Activated gamma-delta T cell treated with anti-CD3 and anti-CD28 coated beads, Interleukin-2, amount 50 U/mL, for 16 hours (primary cell): Measurements from ENCODE around the gene PPP2R3A.
"Not testable (repeated sequence)": the region's sequence is repeated elsewhere in the genome, so short reads cannot be mapped to it uniquely, and the experiment has no call there.

ENCODE experiments used
- DNase-seq: peaks from one replicate; pipeline ENCODE4 v3.0.0-alpha.2; 2020; ENCODE audit warnings: low read depth

PPP2R3A gene

GRCh38 chr3:136152176-136152843, 186.8 kb downstream of the PPP2R3A start:
- no peak for DNase-seq

GRCh38 chr3:136152963-136153362, 187.4 kb downstream of the PPP2R3A start:
- DNase-seq = no peak

DNA sequence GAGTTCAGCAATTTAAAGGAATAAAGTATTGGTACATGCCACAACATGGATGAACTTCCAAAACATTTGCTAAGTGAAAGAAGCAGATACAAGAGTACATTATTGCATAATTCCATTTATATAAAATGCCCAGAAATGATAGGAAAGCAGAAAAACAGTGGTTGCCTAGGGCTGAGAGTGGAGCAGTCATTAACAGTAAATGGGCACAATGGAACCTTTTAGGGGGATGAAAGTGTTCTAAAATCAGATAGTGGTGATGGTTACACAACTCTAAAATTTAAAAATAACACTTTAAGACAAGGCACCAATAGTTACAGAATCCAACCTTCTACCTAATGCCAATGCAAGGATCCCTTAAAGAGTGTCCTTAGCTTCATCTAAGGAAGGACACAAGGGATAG, 196.0 kb downstream of the PPP2R3A start:
- DNase-seq = no peak

- no peak for DNase-seq
Observed at GRCh38 chr3:136162322-136162721, 196.8 kb downstream of the PPP2R3A start.

GRCh38 chr3:136163607-136164006, 198.1 kb downstream of the PPP2R3A start:
- DNase-seq = not testable (repeated sequence)

DNA sequence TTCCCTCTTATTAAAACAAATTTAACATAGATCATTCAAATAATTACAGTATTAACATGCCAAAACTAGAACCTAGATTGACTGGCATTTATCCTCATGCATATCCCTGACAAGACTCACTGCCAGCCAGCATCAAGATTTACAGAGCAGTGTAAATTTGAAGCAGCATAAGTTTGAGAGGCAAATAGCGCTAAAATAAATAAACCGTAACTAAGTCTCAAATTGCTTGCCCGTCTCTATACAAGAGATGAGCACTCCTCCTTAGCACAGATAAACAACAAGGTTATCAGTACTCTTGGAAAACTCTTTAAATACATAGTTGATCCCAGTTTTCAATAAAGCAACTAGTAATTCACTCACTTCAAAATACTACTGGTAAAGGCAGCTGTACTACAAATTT, 201.0 kb downstream of the PPP2R3A start:
- no peak for DNase-seq

- not testable (repeated sequence) for DNase-seq
Observed at GRCh38 chr3:136168236-136168635, 202.7 kb downstream of the PPP2R3A start.

DNA sequence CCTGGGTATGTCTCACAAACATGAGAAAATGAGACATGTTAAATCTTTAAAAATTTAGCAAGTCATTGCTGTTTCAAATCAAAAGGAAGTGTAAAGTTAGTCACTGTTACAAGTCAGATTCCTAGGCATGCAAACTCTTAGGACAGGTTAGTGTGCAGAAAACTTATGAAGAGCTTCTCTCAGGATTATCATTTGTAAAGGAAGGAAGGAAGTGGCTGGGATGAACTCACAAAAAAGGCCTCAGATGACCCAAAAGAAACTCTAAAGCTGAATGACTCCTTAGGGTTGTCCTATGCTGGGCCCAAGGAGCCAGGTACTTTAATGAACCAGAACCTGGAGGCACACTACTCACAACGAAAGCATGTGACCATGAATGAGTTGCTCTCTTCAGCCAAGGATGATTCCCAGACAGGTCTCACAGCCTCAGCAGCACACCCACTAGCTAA, 205.6 kb downstream of the PPP2R3A start:
- no peak for DNase-seq

- DNase-seq = no peak
Observed at GRCh38 chr3:136173939-136174490, 208.5 kb downstream of the PPP2R3A start.

GRCh38 chr3:136177876-136178275, 212.3 kb downstream of the PPP2R3A start:
- DNase-seq = no peak

DNA sequence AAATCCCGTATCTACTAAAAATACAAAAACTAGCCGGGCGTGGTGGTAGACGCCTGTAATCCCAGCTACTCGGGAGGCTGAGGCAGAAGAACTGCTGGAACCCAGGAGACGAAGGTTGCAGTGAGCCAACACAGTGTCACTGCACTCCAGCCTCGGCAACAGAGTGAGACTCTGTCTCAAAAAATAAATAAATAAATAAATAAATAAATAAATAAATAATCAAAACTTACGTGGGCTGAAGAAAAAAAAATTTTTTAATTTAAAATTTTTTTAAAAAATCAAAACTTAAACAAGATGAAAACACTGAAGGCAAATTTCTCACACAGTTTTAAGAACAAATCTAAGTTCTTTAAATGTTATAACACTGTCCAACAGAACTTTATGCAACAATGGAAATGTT, 216.2 kb downstream of the PPP2R3A start:
- DNase-seq = no peak

DNA sequence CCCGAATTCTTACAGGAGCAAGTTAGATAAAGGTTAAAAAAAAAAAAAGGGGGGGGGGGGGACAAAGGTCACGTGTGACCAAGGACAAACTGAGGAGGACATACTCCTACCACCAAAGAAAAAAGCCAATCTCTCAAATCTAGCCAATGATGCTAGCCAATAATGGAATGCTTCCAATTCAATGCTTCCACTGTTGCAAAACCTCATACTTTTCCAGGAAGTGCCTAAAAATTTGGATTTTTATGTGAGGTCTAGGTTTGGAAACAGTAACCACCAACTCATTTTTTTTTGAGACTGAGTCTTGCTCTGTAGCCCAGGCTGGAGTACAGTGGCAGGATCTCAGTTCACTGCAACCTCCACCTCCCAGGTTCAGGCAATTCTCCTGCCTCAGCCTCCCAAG, 219.2 kb downstream of the PPP2R3A start:
- DNase-seq = no peak

DNA sequence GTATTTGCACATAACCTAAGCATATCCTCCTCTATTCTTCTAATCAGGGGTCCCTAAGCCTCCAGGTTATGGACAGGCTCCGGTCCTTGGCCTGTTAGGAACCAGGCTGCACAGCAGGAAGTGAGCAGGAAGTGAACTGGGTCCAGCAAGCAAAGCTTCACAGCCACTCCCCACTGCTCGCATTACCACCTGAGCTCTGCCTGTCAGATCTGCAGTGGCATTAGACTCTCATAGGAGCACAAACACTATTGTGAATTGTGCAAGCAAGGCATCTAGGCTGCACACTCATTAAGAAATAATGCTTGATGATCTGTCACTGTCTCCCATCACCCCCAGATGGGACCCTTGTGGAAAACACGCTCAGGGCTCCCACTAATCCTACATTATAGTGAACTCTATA, 220.8 kb downstream of the PPP2R3A start:
- peak; percentile 14 for DNase-seq

DNA sequence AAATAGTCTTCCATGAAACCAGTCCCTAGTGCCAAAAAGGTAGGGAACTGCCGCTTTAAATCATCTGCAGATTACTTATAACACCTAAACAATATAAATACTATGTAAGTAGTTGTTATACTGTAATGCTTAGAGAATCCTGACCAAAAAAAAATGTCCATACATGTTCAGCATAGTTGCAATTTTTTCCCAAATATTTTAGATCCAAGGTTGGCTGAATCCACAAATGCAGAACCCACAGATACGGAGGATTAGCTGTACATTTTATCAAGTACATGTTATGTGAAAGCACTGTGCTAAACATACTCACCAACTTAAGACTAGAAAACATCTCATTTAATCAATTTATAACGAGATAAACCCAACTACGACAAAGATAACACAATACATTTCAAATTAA, 221.3 kb downstream of the PPP2R3A start:
- no peak for DNase-seq

- DNase-seq = no peak
Observed at GRCh38 chr3:136187868-136188267, 222.3 kb downstream of the PPP2R3A start.

DNA sequence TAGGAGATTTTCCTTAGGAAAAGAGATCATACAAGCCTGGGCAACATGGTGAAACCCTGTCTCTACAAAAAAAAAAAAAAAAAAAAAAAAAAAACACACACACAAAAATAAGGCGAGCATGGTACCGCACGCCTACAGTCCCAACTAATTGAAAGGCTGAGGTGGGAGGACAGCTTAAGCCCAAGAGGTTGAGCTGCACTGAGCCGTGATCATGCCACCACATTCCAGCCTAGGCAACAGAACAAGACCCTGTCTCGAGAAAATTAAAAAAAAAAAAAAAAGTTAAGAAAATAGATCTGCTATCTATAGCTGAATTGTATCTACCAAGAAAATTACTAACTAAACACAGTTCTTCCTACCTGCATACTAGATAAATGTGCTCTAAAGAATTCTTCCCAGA, 223.5 kb downstream of the PPP2R3A start:
- no peak for DNase-seq

DNA sequence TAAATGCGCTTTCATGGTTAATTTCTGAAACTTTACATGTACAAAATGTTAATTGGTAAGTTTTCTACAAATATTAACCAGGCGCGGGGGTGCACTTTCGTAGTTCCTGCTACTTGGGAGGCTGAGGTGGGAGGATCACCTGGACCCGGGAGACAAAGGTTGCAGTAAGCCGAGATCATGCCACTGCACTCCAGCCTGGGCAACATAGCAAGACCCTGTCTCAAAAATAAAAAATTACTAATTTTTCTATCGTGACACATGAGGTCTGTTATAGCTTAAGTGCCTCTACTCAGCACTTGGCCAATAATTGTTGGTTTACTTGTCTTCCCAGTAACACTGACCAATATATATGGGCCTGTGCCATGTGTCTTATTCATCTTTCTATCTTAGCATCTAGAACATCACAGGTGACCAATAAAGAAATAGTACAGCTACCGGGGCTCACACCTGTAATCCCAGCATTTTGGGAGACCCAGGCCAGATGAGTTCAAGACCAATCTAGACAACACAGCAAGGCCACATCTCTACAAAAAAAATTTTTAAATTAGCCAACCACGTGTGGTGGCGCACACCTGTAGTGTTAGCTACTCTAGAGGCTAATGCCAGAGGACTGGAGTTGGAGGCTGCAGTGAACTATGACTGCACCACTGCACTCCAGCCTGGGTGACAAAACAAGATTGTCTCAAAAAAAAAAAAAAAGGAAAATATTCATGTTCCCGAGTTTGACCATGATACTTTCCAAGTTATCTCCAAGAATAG, 224.5 kb downstream of the PPP2R3A start:
- DNase-seq = no peak

DNA sequence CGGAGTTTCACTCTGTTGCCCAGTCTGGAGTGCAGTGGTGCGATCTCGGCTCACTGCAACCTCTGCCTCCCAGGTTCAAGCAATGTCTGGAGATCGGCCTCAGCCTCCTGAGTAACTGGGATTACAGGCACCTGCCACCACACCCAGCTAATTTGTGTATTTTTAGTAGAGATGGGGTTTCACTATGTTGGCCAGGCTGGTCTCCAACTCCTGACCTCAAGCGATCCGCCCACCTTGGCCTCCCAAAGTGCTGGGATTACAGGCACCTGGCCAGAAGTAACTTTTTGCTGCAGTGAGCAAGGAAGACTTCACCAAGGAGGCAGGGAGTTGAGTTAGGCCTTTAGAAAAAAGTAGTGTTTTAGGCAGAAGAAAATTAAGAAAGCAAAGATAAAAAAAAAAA, 226.7 kb downstream of the PPP2R3A start:
- DNase-seq = not testable (repeated sequence)

DNA sequence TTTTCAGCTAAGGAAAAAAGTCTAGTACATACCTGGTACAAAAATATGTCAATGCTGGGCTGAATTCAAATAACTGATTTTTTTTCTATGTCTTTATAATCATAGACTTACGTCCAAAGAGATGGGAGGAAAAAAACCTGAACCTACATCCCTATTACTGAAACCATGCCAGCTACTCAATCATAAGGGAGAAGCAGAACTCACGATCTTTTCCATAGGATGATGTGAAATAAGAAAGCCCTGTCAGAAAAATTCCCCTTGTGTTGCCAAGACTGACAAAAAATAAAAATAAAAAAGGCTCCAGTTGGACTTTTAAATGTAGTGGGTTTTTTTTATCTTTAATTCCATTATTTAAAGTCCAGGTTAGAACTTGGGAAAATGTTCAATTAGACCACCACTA, 227.3 kb downstream of the PPP2R3A start:
- no peak for DNase-seq

DNA sequence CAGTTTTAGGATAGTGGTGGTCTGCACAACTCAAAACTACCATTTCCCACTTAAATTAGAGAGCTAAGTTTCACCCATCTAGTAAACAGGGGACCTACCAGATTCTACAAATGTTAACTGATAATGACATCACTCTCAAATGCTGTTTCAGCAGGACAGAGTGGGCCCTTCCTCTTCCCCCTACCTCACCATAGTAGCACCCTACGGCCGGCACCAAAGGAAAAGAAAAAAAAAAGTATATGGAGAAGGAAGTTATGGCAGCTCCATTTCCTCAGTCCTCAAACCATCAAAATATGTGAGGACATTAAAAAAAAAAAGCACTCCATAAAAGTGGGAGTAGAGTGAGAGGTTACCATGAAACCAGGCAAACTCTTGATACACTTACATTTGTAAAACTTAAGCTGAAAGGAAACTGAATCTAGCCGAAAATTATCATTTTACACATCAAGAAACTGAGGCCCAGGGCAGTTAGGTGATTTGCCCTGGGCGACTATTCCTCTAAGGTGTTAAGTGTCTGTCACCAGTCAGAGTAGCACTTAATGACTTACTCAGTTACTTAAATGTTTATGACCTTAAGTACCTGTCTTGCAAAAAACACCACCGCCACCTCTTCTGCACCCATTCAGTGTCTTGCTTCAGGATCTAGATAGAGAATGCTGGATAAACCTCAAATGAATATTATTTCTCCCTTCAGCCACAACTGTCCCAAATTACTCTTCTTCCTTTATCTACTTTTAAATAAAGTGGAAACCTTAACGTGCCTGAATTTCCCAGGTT, 227.9 kb downstream of the PPP2R3A start:
- no peak for DNase-seq

- peak; percentile 71 for DNase-seq
Observed at GRCh38 chr3:136194409-136195257, 229.1 kb downstream of the PPP2R3A start.
